Retinal pigment epithelial cell (primary cell): ENCODE data around the gene ANO10.
"Not testable (repeated sequence)": the region's sequence is repeated elsewhere in the genome, so short reads cannot be mapped to it uniquely, and the experiment has no call there.

Experiments used
- DNase-seq: peaks from one replicate; pipeline ENCODE4 v3.0.0-alpha.2; 2010; ENCODE audit warnings: low read depth
- H3K4me3 ChIP-seq: 2 replicates; pipeline ENCODE4 v1.5.1; 2011; ENCODE audit warnings: mild to moderate bottlenecking, low read length, control low read depth, moderate library complexity
- TF ChIP-seq, protein P1 (sequence below): conservative IDR thresholded peaks from 2 replicates; pipeline ENCODE4 v1.5.1; 2011; ENCODE audit warnings: low read depth, low read length, control low read depth, inconsistent platforms

ANO10 gene

DNA sequence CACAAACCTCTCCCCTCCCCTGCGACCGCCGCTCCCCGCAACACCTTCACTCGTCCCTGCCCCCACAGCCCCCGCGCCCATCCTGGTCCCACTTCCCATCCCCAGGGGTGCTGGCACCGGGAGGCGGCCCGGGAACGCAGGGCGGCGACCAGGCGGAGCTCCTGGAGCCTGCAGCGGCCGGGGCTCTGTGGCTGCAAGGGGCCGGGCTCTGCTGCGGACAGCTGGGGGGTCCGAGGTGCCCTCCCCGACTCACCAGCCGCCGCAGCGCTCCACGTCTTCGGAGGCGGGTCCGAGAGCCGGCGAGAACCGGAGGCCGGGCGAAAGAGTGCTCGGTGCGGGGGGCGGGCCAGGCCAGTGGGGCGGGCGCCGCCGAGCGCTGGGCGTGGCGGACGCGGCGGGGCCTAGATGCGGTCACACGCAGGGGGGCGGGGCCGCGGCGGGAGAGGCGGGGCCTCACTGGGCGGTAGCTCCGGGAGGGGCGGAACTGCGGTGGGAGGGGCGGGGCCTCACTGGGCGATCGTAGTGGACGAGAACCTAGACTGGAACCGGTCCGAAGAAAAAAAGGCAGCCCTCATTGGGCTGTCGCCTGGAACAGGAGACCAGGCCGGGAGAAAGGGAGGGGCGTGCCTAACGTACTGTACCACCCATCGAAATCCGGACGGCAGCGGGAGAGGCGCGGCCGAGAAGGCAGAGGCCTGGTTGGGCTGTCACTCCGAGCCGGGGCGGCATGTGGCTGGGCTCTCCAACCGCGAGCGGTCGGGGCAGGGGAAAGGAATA is at the start of gene ANO10:
TSS of gene ANO10 (minus strand) at position 356 of the 777 bp plus-strand sequence. CDS start 16,159 bp downstream, outside the sequence.
- TF ChIP-seq, protein P1, sequence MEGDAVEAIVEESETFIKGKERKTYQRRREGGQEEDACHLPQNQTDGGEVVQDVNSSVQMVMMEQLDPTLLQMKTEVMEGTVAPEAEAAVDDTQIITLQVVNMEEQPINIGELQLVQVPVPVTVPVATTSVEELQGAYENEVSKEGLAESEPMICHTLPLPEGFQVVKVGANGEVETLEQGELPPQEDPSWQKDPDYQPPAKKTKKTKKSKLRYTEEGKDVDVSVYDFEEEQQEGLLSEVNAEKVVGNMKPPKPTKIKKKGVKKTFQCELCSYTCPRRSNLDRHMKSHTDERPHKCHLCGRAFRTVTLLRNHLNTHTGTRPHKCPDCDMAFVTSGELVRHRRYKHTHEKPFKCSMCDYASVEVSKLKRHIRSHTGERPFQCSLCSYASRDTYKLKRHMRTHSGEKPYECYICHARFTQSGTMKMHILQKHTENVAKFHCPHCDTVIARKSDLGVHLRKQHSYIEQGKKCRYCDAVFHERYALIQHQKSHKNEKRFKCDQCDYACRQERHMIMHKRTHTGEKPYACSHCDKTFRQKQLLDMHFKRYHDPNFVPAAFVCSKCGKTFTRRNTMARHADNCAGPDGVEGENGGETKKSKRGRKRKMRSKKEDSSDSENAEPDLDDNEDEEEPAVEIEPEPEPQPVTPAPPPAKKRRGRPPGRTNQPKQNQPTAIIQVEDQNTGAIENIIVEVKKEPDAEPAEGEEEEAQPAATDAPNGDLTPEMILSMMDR: no peak
- peak within 1 kb of the TSS; percentile 87 for H3K4me3 ChIP-seq
- peak; percentile 97 for DNase-seq

- TF ChIP-seq, protein P1: no peak
- no peak overlapping the region for H3K4me3 ChIP-seq
- no peak for DNase-seq
Observed at GRCh38 chr3:43670635-43671522, 49.1 kb upstream of the ANO10 start.

GRCh38 chr3:43665011-43665410 is 43.2 kb upstream of the ANO10 start:
- not testable (repeated sequence) for H3K4me3 ChIP-seq, DNase-seq

- DNase-seq, H3K4me3 ChIP-seq: not testable (repeated sequence)
Observed at GRCh38 chr3:43661376-43661775, 39.6 kb upstream of the ANO10 start.

- H3K4me3 ChIP-seq: no peak overlapping the region
- DNase-seq: no peak
Observed at GRCh38 chr3:43659250-43659880, 37.6 kb upstream of the ANO10 start.

GRCh38 chr3:43656390-43656789 is 34.6 kb upstream of the ANO10 start:
- not testable (repeated sequence) for DNase-seq

More at GRCh38 chr3:43659250-43659880, 37.6 kb upstream of the ANO10 start:
- TF ChIP-seq, protein P1: no peak

GRCh38 chr3:43650345-43650744 is 28.5 kb upstream of the ANO10 start:
- no peak overlapping the region for H3K4me3 ChIP-seq
- TF ChIP-seq, protein P1: no peak
- no peak for DNase-seq

More at GRCh38 chr3:43656390-43656789, 34.6 kb upstream of the ANO10 start:
- H3K4me3 ChIP-seq: not testable (repeated sequence)

GRCh38 chr3:43649365-43649968 is 27.7 kb upstream of the ANO10 start:
- no peak for DNase-seq
- TF ChIP-seq, protein P1: peak; percentile 6
- H3K4me3 ChIP-seq: peak overlapping the region; percentile 34
